Measurements from ENCODE around the gene FAM124A. TPM values are rescaled to one million over a fixed set of nuclear protein-coding genes. Genes with fewer than 3 reads are reported as not detected.

FAM124A gene
- total and polyA plus RNA-seq, 10 of the 15 experiments (the other 5 are each of a cell fraction or from before 2014, with no cell fraction given), result not detected

GRCh38 chr13:51328488-51328887 lies 106.3 kb downstream of the FAM124A start:
- intact Hi-C loops (cut with micrococcal nuclease; ENCODE audit: unreplicated experiment) (no loop called here), in situ Hi-C loops (cut with MboI) (no loop called here)
- Histone ChIP-seq H3K4me3 (no peak overlapping the region), H2AFZ (ENCODE audit: control insufficient read depth, low read depth, low read length) (no peak overlapping the region), H3K4me2 (ENCODE audit: control insufficient read depth, insufficient read depth) (no peak overlapping the region), H4K20me1 (ENCODE audit: control insufficient read depth, insufficient read depth) (no peaks in the 10 kb centered on the region), H3K36me3 (ENCODE audit: control insufficient read depth in 2 of 2, insufficient read depth in 2 of 2, low read length in 1 of 2) (no peaks in the 10 kb centered on the region), H3K9ac (ENCODE audit: control insufficient read depth, insufficient read depth, low read length) (no peak overlapping the region), H3K27me3 (replicated peaks in 1 of 2; ENCODE audit: control insufficient read depth in 2 of 2, insufficient read depth in 2 of 2, low read length in 1 of 2) (no peaks in the 10 kb centered on the region), H3K9me3 (replicated peaks; ENCODE audit: control insufficient read depth, insufficient read depth, low read length) (no peaks in the 10 kb centered on the region), H3K27ac (ENCODE audit: control insufficient read depth, insufficient read depth) (no peak overlapping the region), H3K79me2 (ENCODE audit: control insufficient read depth, insufficient read depth, low read length) (no peaks in the 10 kb centered on the region), H3K4me1 (ENCODE audit: control insufficient read depth, insufficient read depth, low read length) (peaks cover 24% of the 10 kb centered on the region)
- CTCF ChIA-PET, result interaction anchor here (0.9 to 2.4 kb wide), 3 partner anchors 17 to 42 kb away, joined by 3 to 6 read pairs (median 3); no protein-coding TSS in a partner anchor
- SMC1A ChIA-PET (ENCODE audit: uncharacterized antibody, unreplicated experiment), result interaction anchor here (0.9 to 2.0 kb wide), 3 partner anchors 15 to 470 kb away, joined by 3 to 7 read pairs (median 3); no protein-coding TSS in a partner anchor
- POLR2A ChIA-PET, result interaction anchor here (0.6 to 1.0 kb wide), 2 partner anchors 11 to 207 kb away, joined by 3 read pairs; no protein-coding TSS in a partner anchor
- no TSS peak for BruUV-seq (replicated peaks)
- DNase-seq (ENCODE audit: low read depth, low spot score), result no peak
- RAD21 ChIA-PET (ENCODE audit: unreplicated experiment), result interaction anchor here (1.0 kb wide), 1 partner anchor 104 kb away, joined by 3 read pairs; no protein-coding TSS in a partner anchor
- FAIRE-seq, result no peak
- no peak for ATAC-seq
- WGBS (ENCODE audit: insufficient coverage, insufficient replicate concordance, low lambda C conversion rate, missing lambda C conversion rate), result 95% methylated on average over 6 of the region's 6 CpGs
- TF ChIP-seq PAX5 (IDR thresholded peaks at IDR 0.05; ENCODE audit: borderline replicate concordance, low read depth, low read length) (no peak), ZSCAN29 (IDR thresholded peaks at IDR 0.05) (no peak), PRDM15 (CRISPR knock-in tag; IDR thresholded peaks at IDR 0.05) (no peak), TCF12 (IDR thresholded peaks at IDR 0.05; ENCODE audit: low read depth, low read length) (no peak)

Measured in GM12878 (cell line).